GM12874 (cell line): ENCODE data around the gene SI.

Experiments used
- CTCF ChIP-seq: IDR thresholded peaks from 2 replicates; pipeline ENCODE4 v1.5.1; 2011; ENCODE audit warnings: low read depth, mild to moderate bottlenecking, control low read depth, low read length, moderate library complexity; ENCODE audit not compliant: insufficient read depth

SI gene

GRCh38 chr3:165078293-165078692, at the start of gene SI:
SI (minus strand) TSS chr3:165078496; CDS start chr3:165076012, 2,484 bp downstream.
- TF ChIP-seq CTCF = no peak

GRCh38 chr3:165125836-165126235, 47.5 kb upstream of the SI start:
- no peak for TF ChIP-seq CTCF

- TF ChIP-seq CTCF = no peak
Measured at GRCh38 chr3:165111401-165111800, 33.1 kb upstream of the SI start.

- no peak for TF ChIP-seq CTCF
Measured at GRCh38 chr3:165103616-165104015, 25.3 kb upstream of the SI start.

GRCh38 chr3:165082650-165083049, 4.4 kb upstream of the SI start:
- no peak for TF ChIP-seq CTCF

GRCh38 chr3:165081183-165081582, 2.9 kb upstream of the SI start:
- TF ChIP-seq CTCF = no peak

- TF ChIP-seq CTCF = no peak
Measured at GRCh38 chr3:165075695-165076094, 2.6 kb downstream of the SI start.

- no peak for TF ChIP-seq CTCF
Measured at GRCh38 chr3:165070682-165071081, 7.6 kb downstream of the SI start.
